Endothelial cell of umbilical vein (primary cell): ENCODE measurements around the gene VTA1. TPM values are rescaled to one million over a fixed set of nuclear protein-coding genes. Genes with fewer than 3 reads are reported as not detected.

Source experiments
- BruUV-seq: library from RNA; stranded (reverse); fragments of 400-500 nt; replicated peaks from 2 replicates; lab custom pipeline; 2021; lab: Mats Ljungman, UMichigan
- CTCF ChIA-PET: fragments of 300-600, 350-600 bp; sonication (Branson Sonifier 250); formaldehyde crosslinking; loops from one replicate; lab custom pipeline; 2021; ENCODE audit warnings: antibody characterized with exemption, inconsistent platforms; lab: Charles Lee
- POLR2A ChIA-PET: fragments of 300-600, 350-600 bp; sonication (Branson Sonifier 250); formaldehyde crosslinking; loops from one replicate; lab custom pipeline; 2021; ENCODE audit warnings: antibody characterized with exemption, inconsistent platforms; lab: Charles Lee
- DNase-seq: peaks from one replicate; pipeline ENCODE4 v3.0.0-alpha.2; 2011; ENCODE audit warnings: low read depth, low spot score
- FAIRE-seq: peaks from 2 replicates; lab custom pipeline; 2011; peaks lifted over from hg19 to GRCh38; lab: Jason Lieb, UNC
- H2AFZ ChIP-seq: 2 replicates; pipeline ENCODE4 v1.6.0; 2012; ENCODE audit warnings: low read depth, low read length, control low read depth, inconsistent platforms
- H3K27ac ChIP-seq: 2 replicates; pipeline ENCODE4 v1.5.1; 2011; ENCODE audit warnings: low read depth, mild to moderate bottlenecking, control low read depth, low read length, moderate library complexity; ENCODE audit not compliant: insufficient read depth
- H3K27me3 ChIP-seq, 2 experiments: 2 replicates each; pipeline versions ENCODE4 v1.6.0 to v1.6.1; 2011; ENCODE audit warnings: low read length in 2 of 2, mixed read lengths in 1 of 2; ENCODE audit not compliant: control insufficient read depth in 2 of 2, insufficient read depth in 2 of 2
- H3K36me3 ChIP-seq, 2 experiments: 2 replicates in 1 of 2; 3 replicates in 1 of 2; pipeline ENCODE4 v1.5.1; 2011; ENCODE audit warnings: low read length in 2 of 2, mild to moderate bottlenecking in 1 of 2, moderate library complexity in 1 of 2; ENCODE audit not compliant: control insufficient read depth in 2 of 2, insufficient read depth in 2 of 2; ENCODE audit errors: extremely low read depth in 1 of 2
- H3K4me1 ChIP-seq: 3 replicates; pipeline ENCODE4 v1.5.1; 2011; ENCODE audit warnings: mild to moderate bottlenecking, low read length; ENCODE audit not compliant: control insufficient read depth, insufficient read depth; ENCODE audit errors: extremely low read depth
- H3K4me2 ChIP-seq: 2 replicates; pipeline ENCODE4 v1.6.1; 2011; ENCODE audit warnings: low read length, control low read depth, mixed read lengths; ENCODE audit not compliant: insufficient read depth
- H3K4me3 ChIP-seq, 3 experiments: fragments of 200-600 bp in 1 of 3; sonication (generic), shearing (Covaris generic) in 1 of 3; replicated peaks in 1 of 3; 2 replicates each; pipeline ENCODE4 v1.5.1; 2011 to 2016; ENCODE audit warnings: control low read depth in 3 of 3, low read length in 3 of 3, mild to moderate bottlenecking in 2 of 3, inconsistent platforms in 1 of 3, low read depth in 1 of 3, moderate library complexity in 1 of 3; ENCODE audit not compliant: insufficient read depth in 1 of 3
- H3K79me2 ChIP-seq: 2 replicates; pipeline ENCODE4 v1.6.0; 2012; ENCODE audit warnings: low read length, inconsistent platforms; ENCODE audit not compliant: control insufficient read depth, insufficient read depth
- H3K9ac ChIP-seq: replicated peaks from 2 replicates; pipeline ENCODE3; 2011; ENCODE audit warnings: low read length, control low read depth; ENCODE audit not compliant: insufficient read depth; ENCODE audit errors: extremely low read depth
- H3K9me1 ChIP-seq: replicated peaks from 3 replicates; pipeline ENCODE4 v1.6.0; 2011; ENCODE audit warnings: mild to moderate bottlenecking, low read length; ENCODE audit not compliant: control insufficient read depth, insufficient read depth; ENCODE audit errors: extremely low read depth
- H3K9me3 ChIP-seq: replicated peaks from 2 replicates; pipeline ENCODE4 v1.5.1; 2012; ENCODE audit warnings: low read length, inconsistent platforms; ENCODE audit not compliant: control insufficient read depth, insufficient read depth
- H4K20me1 ChIP-seq: replicated peaks from 2 replicates; pipeline ENCODE3; 2011; ENCODE audit warnings: mild to moderate bottlenecking, low read length; ENCODE audit not compliant: control insufficient read depth, insufficient read depth; ENCODE audit errors: extremely low read depth
- EZH2 ChIP-seq: IDR thresholded peaks from 2 replicates; pipeline ENCODE4 v1.6.1; 2012; ENCODE audit warnings: borderline replicate concordance, low read depth, mild to moderate bottlenecking, moderate library complexity, low read length, inconsistent platforms; ENCODE audit not compliant: severe bottlenecking
- FOS ChIP-seq: IDR thresholded peaks from 2 replicates; pipeline ENCODE4 v1.6.1; 2011; ENCODE audit warnings: mild to moderate bottlenecking, low read length, moderate library complexity, borderline replicate concordance; ENCODE audit not compliant: insufficient read depth
- GATA2 ChIP-seq: IDR thresholded peaks from 2 replicates; pipeline ENCODE4 v1.7.0; 2011; ENCODE audit warnings: low read depth, mild to moderate bottlenecking, moderate library complexity, mixed read lengths, low read length; ENCODE audit not compliant: insufficient read length, insufficient read depth
- JUN ChIP-seq: IDR thresholded peaks from 2 replicates; pipeline ENCODE4 v1.6.1; 2011; ENCODE audit warnings: borderline replicate concordance, low read depth; ENCODE audit not compliant: insufficient read length, insufficient read depth
- MAX ChIP-seq: IDR thresholded peaks from 2 replicates; pipeline ENCODE4 v1.6.1; 2011; ENCODE audit not compliant: insufficient read depth, insufficient read length
- MYC ChIP-seq: IDR thresholded peaks from one replicate; pipeline ENCODE4 v1.6.1; 2011; ENCODE audit warnings: mild to moderate bottlenecking, low read depth, low read length
- POLR2A ChIP-seq: IDR thresholded peaks from 2 replicates; pipeline ENCODE4 v1.6.1; 2012; ENCODE audit warnings: low read depth, mild to moderate bottlenecking, control low read depth, low read length
- dilution Hi-C: fragments of 300-500 bp; cut with MboI; formaldehyde crosslinking; loops from one replicate; pipeline ENCODE4 v1.15.0; 2019; ENCODE audit warnings: low sequenced_read_pairs; ENCODE audit not compliant: extremely low pct_ligation_motif_present
- intact Hi-C: fragments of 100-400 bp; cut with micrococcal nuclease; formaldehyde crosslinking; loops from one replicate; pipeline ENCODE4 v1.10.0; 2022
- polyA plus RNA-seq, 4 experiments: library from polyadenylated mRNA; depleted of rRNA in 3 of 4; stranded (reverse) in 3 of 4; unstranded in 1 of 4; fragments of >200 nt; gene quantifications; 2 replicates each; pipeline versions ENCODE4 v1.2.1 to v1.2.3, GENCODE V29; 2011 to 2012; ENCODE audit warnings: missing spikeins in 1 of 4
- total RNA-seq: library from RNA; stranded (reverse); gene quantifications from 2 replicates; pipeline ENCODE4 v1.2.3, GENCODE V29; 2021
- TF ChIP-seq, protein P1 (sequence below), 2 donors: IDR thresholded peaks; 1 replicate in 1 of 2; 2 replicates in 1 of 2; pipeline ENCODE4 v1.5.1; 2011; ENCODE audit warnings: low read length in 2 of 2, mild to moderate bottlenecking in 2 of 2, moderate library complexity in 2 of 2, control low read depth in 1 of 2, inconsistent platforms in 1 of 2, low read depth in 1 of 2; ENCODE audit not compliant: insufficient read depth in 1 of 2; ENCODE audit errors: extremely low read depth in 1 of 2

Gene VTA1
- total and polyA plus RNA-seq, 2 donors (not counting 3 experiments of a cell fraction or from before 2014, with no cell fraction given): 39.0 to 40.9 TPM

- DNase-seq (no peak), FAIRE-seq (no peak)
- Histone ChIP-seq H3K4me3 (no peak overlapping the region), H3K27ac (no peak overlapping the region), H3K36me3 (no peaks in the 10 kb centered on the region), H3K9me1 (no peaks in the 10 kb centered on the region), H3K4me1 (no peaks in the 10 kb centered on the region), H3K79me2 (no peaks in the 10 kb centered on the region), H3K9ac (no peak overlapping the region), H4K20me1 (no peaks in the 10 kb centered on the region), H2AFZ (no peak overlapping the region), H3K27me3 (no peaks in the 10 kb centered on the region), H3K9me3 (no peaks in the 10 kb centered on the region), H3K4me2 (no peak overlapping the region)
- BruUV-seq: no TSS peak
- dilution Hi-C loops (no loop called here), intact Hi-C loops (no loop called here)
- no peak for TF ChIP-seq MAX
- TF ChIP-seq MYC: no peak
- CTCF ChIA-PET: interaction anchor here (1.4 kb wide), 1 partner anchor 152 kb away, joined by 3 read pairs; no protein-coding TSS in a partner anchor
- POLR2A ChIA-PET: no interaction called here
Measured at GRCh38 chr6:142235272-142235671, 88.2 kb downstream of the VTA1 start.

- Histone ChIP-seq H3K4me2 (no peak overlapping the region), H3K36me3 (no peaks in the 10 kb centered on the region), H3K79me2 (no peaks in the 10 kb centered on the region), H3K9me1 (no peaks in the 10 kb centered on the region), H3K27ac (no peak overlapping the region), H2AFZ (no peak overlapping the region), H4K20me1 (no peaks in the 10 kb centered on the region), H3K9me3 (no peaks in the 10 kb centered on the region), H3K27me3 (no peaks in the 10 kb centered on the region), H3K4me1 (no peaks in the 10 kb centered on the region), H3K9ac (no peak overlapping the region), H3K4me3 (no peak overlapping the region)
- ChIA-PET CTCF (interaction anchor here (1.4 kb wide), 1 partner anchor 152 kb away, joined by 3 read pairs; no protein-coding TSS in a partner anchor), POLR2A (no interaction called here)
- dilution Hi-C loops (no loop called here), intact Hi-C loops (no loop called here)
- no peak for DNase-seq
- TF ChIP-seq, protein P1, sequence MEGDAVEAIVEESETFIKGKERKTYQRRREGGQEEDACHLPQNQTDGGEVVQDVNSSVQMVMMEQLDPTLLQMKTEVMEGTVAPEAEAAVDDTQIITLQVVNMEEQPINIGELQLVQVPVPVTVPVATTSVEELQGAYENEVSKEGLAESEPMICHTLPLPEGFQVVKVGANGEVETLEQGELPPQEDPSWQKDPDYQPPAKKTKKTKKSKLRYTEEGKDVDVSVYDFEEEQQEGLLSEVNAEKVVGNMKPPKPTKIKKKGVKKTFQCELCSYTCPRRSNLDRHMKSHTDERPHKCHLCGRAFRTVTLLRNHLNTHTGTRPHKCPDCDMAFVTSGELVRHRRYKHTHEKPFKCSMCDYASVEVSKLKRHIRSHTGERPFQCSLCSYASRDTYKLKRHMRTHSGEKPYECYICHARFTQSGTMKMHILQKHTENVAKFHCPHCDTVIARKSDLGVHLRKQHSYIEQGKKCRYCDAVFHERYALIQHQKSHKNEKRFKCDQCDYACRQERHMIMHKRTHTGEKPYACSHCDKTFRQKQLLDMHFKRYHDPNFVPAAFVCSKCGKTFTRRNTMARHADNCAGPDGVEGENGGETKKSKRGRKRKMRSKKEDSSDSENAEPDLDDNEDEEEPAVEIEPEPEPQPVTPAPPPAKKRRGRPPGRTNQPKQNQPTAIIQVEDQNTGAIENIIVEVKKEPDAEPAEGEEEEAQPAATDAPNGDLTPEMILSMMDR (IDR thresholded peaks at IDR 0.05; ENCODE audit: extremely low read depth in 1 of 2, insufficient read depth in 1 of 2, low read depth in 1 of 2, low read length in 2 of 2): no peak
- TF ChIP-seq GATA2 (no peak), FOS (no peak), MYC (no peak), JUN (no peak), MAX (no peak), POLR2A (no peak), EZH2 (no peak)
- no peak for FAIRE-seq
- BruUV-seq: no TSS peak
Measured at GRCh38 chr6:142235791-142236190, 88.7 kb downstream of the VTA1 start.
